Smooth muscle cell (in vitro differentiated cells): ENCODE data around the gene MRPL37. TPM values are rescaled to one million over a fixed set of nuclear protein-coding genes. Genes with fewer than 3 reads are reported as not detected.

ENCODE experiments used
- DNase-seq: peaks from one replicate; lab custom pipeline; 2025; ENCODE audit not compliant: unreplicated experiment; lab: John Stamatoyannopoulos, UW
- H2AFZ ChIP-seq: fragments of 200-600 bp; sonication (generic); 2 replicates; pipeline ENCODE4 v1.6.0; 2016; ENCODE audit warnings: antibody characterized with exemption, low read depth, mild to moderate bottlenecking
- H3F3A ChIP-seq: fragments of 200-600 bp; sonication (generic); 2 replicates; pipeline ENCODE4 v1.6.0; 2017; ENCODE audit warnings: antibody characterized with exemption, low read depth
- H3K27ac ChIP-seq: fragments of 200-600 bp; sonication (generic); 2 replicates; pipeline ENCODE4 v1.5.1; 2016; ENCODE audit warnings: low read depth, mild to moderate bottlenecking
- H3K27me3 ChIP-seq: fragments of 200-600 bp; sonication (generic); 2 replicates; pipeline ENCODE4 v1.6.1; 2016; ENCODE audit warnings: low read depth, mild to moderate bottlenecking
- H3K36me3 ChIP-seq: fragments of 200-600 bp; sonication (generic); 2 replicates; pipeline ENCODE4 v1.5.1; 2016; ENCODE audit warnings: low read depth
- H3K4me1 ChIP-seq: fragments of 200-600 bp; sonication (generic); 2 replicates; pipeline ENCODE4 v1.5.1; 2016; ENCODE audit warnings: low read depth
- H3K4me2 ChIP-seq: fragments of 200-600 bp; sonication (generic); 2 replicates; pipeline ENCODE4 v1.6.0; 2016; ENCODE audit warnings: mild to moderate bottlenecking
- H3K4me3 ChIP-seq: fragments of 200-600 bp; sonication (generic); 2 replicates; pipeline ENCODE4 v1.5.1; 2016; ENCODE audit warnings: mild to moderate bottlenecking
- H3K79me2 ChIP-seq: fragments of 200-600 bp; sonication (generic); 2 replicates; pipeline ENCODE4 v1.6.0; 2016; ENCODE audit warnings: low read depth, mild to moderate bottlenecking
- H3K9ac ChIP-seq: fragments of 200-600 bp; sonication (generic); 2 replicates; pipeline ENCODE4 v1.6.0; 2016; ENCODE audit warnings: low read depth
- H3K9me3 ChIP-seq: fragments of 200-600 bp; sonication (generic); replicated peaks from 2 replicates; pipeline ENCODE4 v1.5.1; 2016; ENCODE audit warnings: low read depth
- H4K20me1 ChIP-seq: fragments of 200-600 bp; sonication (generic); 2 replicates; pipeline ENCODE4 v1.6.0; 2016; ENCODE audit warnings: low read depth
- CTCF ChIP-seq: fragments of 200-600 bp; sonication (generic); IDR thresholded peaks from 2 replicates; pipeline ENCODE4 v1.5.1; 2017; ENCODE audit warnings: borderline replicate concordance, mild to moderate bottlenecking, antibody characterized with exemption; ENCODE audit not compliant: insufficient read depth, poor library complexity, severe bottlenecking
- WGBS: methylation state at CpG from one replicate; pipeline ENCODE4 v1.1.7; 2016; ENCODE audit warnings: low lambda C conversion rate; 5-methylcytosine and 5-hydroxymethylcytosine counted together
- polyA plus RNA-seq: library from polyadenylated mRNA; unstranded; fragments of >200 nt; fragmentation: Nextera tagmentation; extraction: Ambion mirVana; gene quantifications from 2 replicates; pipeline ENCODE4 v1.2.1, GENCODE V29; 2016
- total RNA-seq: library from RNA; depleted of rRNA; stranded (reverse); fragments of >200 nt; gene quantifications from 2 replicates; pipeline ENCODE4 v1.2.3, GENCODE V29; 2014

Gene MRPL37
- total and polyA plus RNA-seq, 2 experiments from 2014 or later = 85.5 to 96.4 TPM

GRCh38 chr1:54240741-54241335 is 40.9 kb downstream of the MRPL37 start:
- DNase-seq = no peak
- no peaks in the 10 kb centered on the region for H3K27me3 ChIP-seq
- H3F3A ChIP-seq = no peaks in the 10 kb centered on the region
- no peak for TF ChIP-seq CTCF
- no peaks in the 10 kb centered on the region for H3K36me3 ChIP-seq
- H3K9me3 ChIP-seq = no peaks in the 10 kb centered on the region
- H3K79me2 ChIP-seq = no peaks in the 10 kb centered on the region
- peaks cover 2% of the 10 kb centered on the region for H4K20me1 ChIP-seq
- no peaks in the 10 kb centered on the region for H3K4me1 ChIP-seq
- 98% methylated on average over 12 of the region's 12 CpGs for WGBS
- no peak overlapping the region for H3K27ac ChIP-seq
- H2AFZ ChIP-seq = no peak overlapping the region
- no peak overlapping the region for H3K9ac ChIP-seq
- no peak overlapping the region for H3K4me3 ChIP-seq
- H3K4me2 ChIP-seq = no peak overlapping the region

- H3K4me2 ChIP-seq = no peak overlapping the region
- no peaks in the 10 kb centered on the region for H3K9me3 ChIP-seq
- H3K36me3 ChIP-seq = no peaks in the 10 kb centered on the region
- WGBS = 96% methylated on average over 6 of the region's 6 CpGs
- peaks cover 7% of the 10 kb centered on the region for H4K20me1 ChIP-seq
- no peaks in the 10 kb centered on the region for H3K27me3 ChIP-seq
- no peaks in the 10 kb centered on the region for H3K79me2 ChIP-seq
- no peak overlapping the region for H3K27ac ChIP-seq
- H3K9ac ChIP-seq = no peak overlapping the region
- H3F3A ChIP-seq = no peaks in the 10 kb centered on the region
- no peak overlapping the region for H3K4me3 ChIP-seq
- no peak for DNase-seq
- H2AFZ ChIP-seq = no peak overlapping the region
- no peak for TF ChIP-seq CTCF
- H3K4me1 ChIP-seq = peaks cover 5% of the 10 kb centered on the region
These were observed 41.4 kb downstream of the MRPL37 start for GRCh38 chr1:54241364-54241763.

- peaks cover 5% of the 10 kb centered on the region for H3K4me1 ChIP-seq
- no peak for DNase-seq
- H2AFZ ChIP-seq = no peak overlapping the region
- no peak overlapping the region for H3K4me3 ChIP-seq
- no peaks in the 10 kb centered on the region for H3K36me3 ChIP-seq
- no peak overlapping the region for H3K4me2 ChIP-seq
- H3F3A ChIP-seq = no peaks in the 10 kb centered on the region
- no peak overlapping the region for H3K9ac ChIP-seq
- no peaks in the 10 kb centered on the region for H3K9me3 ChIP-seq
- peaks cover 14% of the 10 kb centered on the region for H4K20me1 ChIP-seq
- 98% methylated on average over 13 of the region's 13 CpGs for WGBS
- TF ChIP-seq CTCF = no peak
- H3K27me3 ChIP-seq = no peaks in the 10 kb centered on the region
- H3K79me2 ChIP-seq = no peaks in the 10 kb centered on the region
- no peak overlapping the region for H3K27ac ChIP-seq
These were observed 43.1 kb downstream of the MRPL37 start for GRCh38 chr1:54243022-54243421.

- Histone ChIP-seq H3K4me2 (no peak overlapping the region), H4K20me1 (peaks cover 25% of the 10 kb centered on the region)
- TF ChIP-seq CTCF = no peak
These were observed 44.7 kb downstream of the MRPL37 start for GRCh38 chr1:54244655-54245054.

More at GRCh38 chr1:54244655-54245054, 44.7 kb downstream of the MRPL37 start:
- no peaks in the 10 kb centered on the region for H3K9me3 ChIP-seq
- H3K36me3 ChIP-seq = no peaks in the 10 kb centered on the region
- H3K79me2 ChIP-seq = no peaks in the 10 kb centered on the region
- H3K4me3 ChIP-seq = no peak overlapping the region
- no peak overlapping the region for H3K9ac ChIP-seq
- no peak overlapping the region for H3K27ac ChIP-seq
- 95% methylated on average over 7 of the region's 7 CpGs for WGBS
- H3F3A ChIP-seq = no peaks in the 10 kb centered on the region
- H3K27me3 ChIP-seq = no peaks in the 10 kb centered on the region
- peaks cover 5% of the 10 kb centered on the region for H3K4me1 ChIP-seq
- no peak overlapping the region for H2AFZ ChIP-seq
- no peak for DNase-seq
